Gastrocnemius medialis (tissue), 4 donors: ENCODE measurements around the gene FNTB.

Experiments
- POLR2A ChIP-seq, 2 donors: fragments of 450-650 bp; IDR thresholded peaks; one replicate each; pipeline ENCODE4 v1.6.1; 2017; ENCODE audit warnings: antibody characterized with exemption in 2 of 2, mild to moderate bottlenecking in 2 of 2, moderate library complexity in 2 of 2
- TF ChIP-seq, protein P1 (sequence below), 5 experiments: fragments of 450-650 bp in 3 of 5; fragments of 200-600 bp in 2 of 5; sonication (generic) in 2 of 5; IDR thresholded peaks in 4 of 5; conservative IDR thresholded peaks in 1 of 5; 1 replicate in 4 of 5; 2 replicates in 1 of 5; pipeline ENCODE4 v1.5.1; 2016 to 2019; ENCODE audit warnings: antibody characterized with exemption in 5 of 5, mild to moderate bottlenecking in 3 of 5, moderate library complexity in 3 of 5

DNA sequence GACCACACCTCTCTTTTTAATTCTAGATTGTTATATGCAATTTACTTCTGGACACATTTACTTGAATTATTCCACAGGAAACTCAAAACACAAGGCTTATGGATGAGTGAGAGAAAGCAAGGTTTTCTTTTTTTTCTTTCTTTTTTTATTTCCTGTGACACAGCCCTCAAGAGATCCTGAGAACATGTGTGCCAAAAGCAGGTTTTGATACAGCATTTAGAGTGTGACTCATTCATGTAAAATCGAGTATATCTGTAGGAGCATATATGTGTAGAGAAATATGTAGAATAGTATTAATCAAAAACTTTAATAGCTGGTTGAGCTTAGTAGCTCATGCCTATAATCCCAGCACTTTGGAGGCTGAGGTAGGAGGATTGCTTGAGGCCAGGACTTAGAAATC is 120.0 kb downstream of the FNTB start:
- TF ChIP-seq, protein P1, sequence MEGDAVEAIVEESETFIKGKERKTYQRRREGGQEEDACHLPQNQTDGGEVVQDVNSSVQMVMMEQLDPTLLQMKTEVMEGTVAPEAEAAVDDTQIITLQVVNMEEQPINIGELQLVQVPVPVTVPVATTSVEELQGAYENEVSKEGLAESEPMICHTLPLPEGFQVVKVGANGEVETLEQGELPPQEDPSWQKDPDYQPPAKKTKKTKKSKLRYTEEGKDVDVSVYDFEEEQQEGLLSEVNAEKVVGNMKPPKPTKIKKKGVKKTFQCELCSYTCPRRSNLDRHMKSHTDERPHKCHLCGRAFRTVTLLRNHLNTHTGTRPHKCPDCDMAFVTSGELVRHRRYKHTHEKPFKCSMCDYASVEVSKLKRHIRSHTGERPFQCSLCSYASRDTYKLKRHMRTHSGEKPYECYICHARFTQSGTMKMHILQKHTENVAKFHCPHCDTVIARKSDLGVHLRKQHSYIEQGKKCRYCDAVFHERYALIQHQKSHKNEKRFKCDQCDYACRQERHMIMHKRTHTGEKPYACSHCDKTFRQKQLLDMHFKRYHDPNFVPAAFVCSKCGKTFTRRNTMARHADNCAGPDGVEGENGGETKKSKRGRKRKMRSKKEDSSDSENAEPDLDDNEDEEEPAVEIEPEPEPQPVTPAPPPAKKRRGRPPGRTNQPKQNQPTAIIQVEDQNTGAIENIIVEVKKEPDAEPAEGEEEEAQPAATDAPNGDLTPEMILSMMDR (IDR thresholded peaks at IDR 0.05 in 4 of 5, conservative IDR thresholded peaks at IDR 0.05 in 1 of 5): no peak
- no peak for TF ChIP-seq POLR2A (IDR thresholded peaks at IDR 0.05)
